ENCODE data around the gene NKX2-1.

GRCh38 chr14:36493761-36494160, 26.3 kb downstream of the NKX2-1 start:
- TF ChIP-seq POLR2A (IDR thresholded peaks at IDR 0.05) = no peak
- no peak for TF ChIP-seq CTCF (IDR thresholded peaks at IDR 0.05)

All from adrenal gland (tissue), 5 donors.